Lower leg skin (tissue), 4 donors: ENCODE data around the gene ZBTB16. TPM values are rescaled to one million over a fixed set of nuclear protein-coding genes. Genes with fewer than 3 reads are reported as not detected.

ENCODE experiments used
- DNase-seq, 2 donors: peaks; one replicate each; pipeline ENCODE4 v3.0.0-alpha.2; 2019; ENCODE audit warnings: low spot score in 2 of 2
- H3K4me3 ChIP-seq: fragments of 200-600 bp; sonication (generic); 2 replicates; pipeline ENCODE4 v1.5.1; 2017; ENCODE audit warnings: mild to moderate bottlenecking, low read depth; ENCODE audit not compliant: poor library complexity, severe bottlenecking
- POLR2A ChIP-seq, 2 donors: fragments of 450-650 bp; IDR thresholded peaks; one replicate each; pipeline ENCODE4 v1.6.1; 2016 to 2017; ENCODE audit warnings: antibody characterized with exemption in 2 of 2, mild to moderate bottlenecking in 1 of 2, moderate library complexity in 1 of 2
- WGBS, 2 donors: methylation state at CpG; one replicate each; pipeline ENCODE4 v1.1.5; 2018; 5-methylcytosine and 5-hydroxymethylcytosine counted together
- intact Hi-C: fragments of 100-400 bp; cut with DNase I; formaldehyde crosslinking; loops from one replicate; pipeline ENCODE4 v1.15.0; 2023; ENCODE audit warnings: low total_unique reads
- total RNA-seq, 4 donors: library from RNA; depleted of rRNA; stranded (reverse); fragments of >200 nt; gene quantifications; one replicate each; pipeline ENCODE4 v1.1.0, GENCODE V29; 2016
- TF ChIP-seq, protein P1 (sequence below), 3 donors: fragments of 450-650 bp; IDR thresholded peaks; one replicate each; pipeline ENCODE4 v1.5.1; 2016; ENCODE audit warnings: antibody characterized with exemption in 3 of 3, mild to moderate bottlenecking in 3 of 3, moderate library complexity in 2 of 3

Gene ZBTB16
- total RNA-seq, 4 donors from 2014 or later = 167 to 369 (median 233) TPM

GRCh38 chr11:114065094-114065493 lies 5.6 kb downstream of the ZBTB16 start:
- no peak for TF ChIP-seq POLR2A (IDR thresholded peaks at IDR 0.05)
- TF ChIP-seq, protein P1, sequence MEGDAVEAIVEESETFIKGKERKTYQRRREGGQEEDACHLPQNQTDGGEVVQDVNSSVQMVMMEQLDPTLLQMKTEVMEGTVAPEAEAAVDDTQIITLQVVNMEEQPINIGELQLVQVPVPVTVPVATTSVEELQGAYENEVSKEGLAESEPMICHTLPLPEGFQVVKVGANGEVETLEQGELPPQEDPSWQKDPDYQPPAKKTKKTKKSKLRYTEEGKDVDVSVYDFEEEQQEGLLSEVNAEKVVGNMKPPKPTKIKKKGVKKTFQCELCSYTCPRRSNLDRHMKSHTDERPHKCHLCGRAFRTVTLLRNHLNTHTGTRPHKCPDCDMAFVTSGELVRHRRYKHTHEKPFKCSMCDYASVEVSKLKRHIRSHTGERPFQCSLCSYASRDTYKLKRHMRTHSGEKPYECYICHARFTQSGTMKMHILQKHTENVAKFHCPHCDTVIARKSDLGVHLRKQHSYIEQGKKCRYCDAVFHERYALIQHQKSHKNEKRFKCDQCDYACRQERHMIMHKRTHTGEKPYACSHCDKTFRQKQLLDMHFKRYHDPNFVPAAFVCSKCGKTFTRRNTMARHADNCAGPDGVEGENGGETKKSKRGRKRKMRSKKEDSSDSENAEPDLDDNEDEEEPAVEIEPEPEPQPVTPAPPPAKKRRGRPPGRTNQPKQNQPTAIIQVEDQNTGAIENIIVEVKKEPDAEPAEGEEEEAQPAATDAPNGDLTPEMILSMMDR (IDR thresholded peaks at IDR 0.05) = no peak
- no peak for DNase-seq
- WGBS, 2 donors = 89% methylated on average over 4 of the region's 4 CpGs
- H3K4me3 ChIP-seq = no peak overlapping the region
- intact Hi-C loops = no loop called here

GRCh38 chr11:114066046-114066648 lies 6.6 kb downstream of the ZBTB16 start:
- intact Hi-C loops = no loop called here
- H3K4me3 ChIP-seq = no peak overlapping the region
- no peak for DNase-seq
- 89 to 94% methylated on average over 14 of the region's 14 CpGs for WGBS, 2 donors
- TF ChIP-seq, protein P1 (IDR thresholded peaks at IDR 0.05) = no peak
- no peak for TF ChIP-seq POLR2A (IDR thresholded peaks at IDR 0.05)

- no peak for DNase-seq
- intact Hi-C loops = no loop called here
- TF ChIP-seq POLR2A (IDR thresholded peaks at IDR 0.05) = no peak
- TF ChIP-seq, protein P1 (IDR thresholded peaks at IDR 0.05) = no peak
- H3K4me3 ChIP-seq = no peak overlapping the region
- WGBS, 2 donors = 92 to 96% methylated on average over 4 of the region's 4 CpGs
Measured at GRCh38 chr11:114068327-114068726, 8.8 kb downstream of the ZBTB16 start.

DNA sequence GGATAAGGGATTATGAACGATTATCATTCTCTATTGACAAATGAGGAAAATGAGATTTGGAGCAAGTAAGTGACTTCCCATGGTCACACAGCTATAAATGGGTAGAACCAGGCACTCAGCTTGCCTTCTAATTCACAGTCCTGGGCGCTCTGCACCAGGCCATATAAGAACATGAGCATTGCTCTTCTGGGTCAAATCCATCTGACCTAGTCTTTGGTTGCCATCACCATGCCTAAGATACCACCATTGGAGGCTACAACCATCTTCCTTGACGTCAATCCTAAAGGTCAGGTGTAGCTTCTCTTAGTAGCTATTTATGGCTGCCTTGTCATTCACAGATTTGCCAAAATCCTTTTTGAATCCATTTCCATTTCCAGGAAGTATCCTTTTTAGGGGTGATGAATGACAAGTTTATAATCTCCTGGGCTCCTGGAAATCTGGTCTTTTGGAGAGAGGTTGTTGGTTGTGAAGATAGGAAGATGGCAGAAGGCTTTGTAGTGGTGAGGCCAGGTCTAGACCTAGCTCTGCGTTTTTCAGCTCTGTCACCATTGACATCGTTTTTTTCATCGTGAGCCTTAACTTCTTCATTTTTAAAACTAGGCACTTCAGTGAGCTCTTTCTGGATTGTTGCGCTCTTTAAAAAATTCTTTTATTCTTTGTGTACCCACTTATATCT lies 11.1 kb downstream of the ZBTB16 start:
- no peak for TF ChIP-seq POLR2A (IDR thresholded peaks at IDR 0.05)
- TF ChIP-seq, protein P1 (IDR thresholded peaks at IDR 0.05) = no peak
- no peak overlapping the region for H3K4me3 ChIP-seq
- intact Hi-C loops = loop anchor here (10.0 kb wide), 1 partner anchor 74 kb away; no protein-coding TSS in a partner anchor
- DNase-seq = no peak
- WGBS, 2 donors = 93% methylated on average over 7 of the region's 7 CpGs

DNA sequence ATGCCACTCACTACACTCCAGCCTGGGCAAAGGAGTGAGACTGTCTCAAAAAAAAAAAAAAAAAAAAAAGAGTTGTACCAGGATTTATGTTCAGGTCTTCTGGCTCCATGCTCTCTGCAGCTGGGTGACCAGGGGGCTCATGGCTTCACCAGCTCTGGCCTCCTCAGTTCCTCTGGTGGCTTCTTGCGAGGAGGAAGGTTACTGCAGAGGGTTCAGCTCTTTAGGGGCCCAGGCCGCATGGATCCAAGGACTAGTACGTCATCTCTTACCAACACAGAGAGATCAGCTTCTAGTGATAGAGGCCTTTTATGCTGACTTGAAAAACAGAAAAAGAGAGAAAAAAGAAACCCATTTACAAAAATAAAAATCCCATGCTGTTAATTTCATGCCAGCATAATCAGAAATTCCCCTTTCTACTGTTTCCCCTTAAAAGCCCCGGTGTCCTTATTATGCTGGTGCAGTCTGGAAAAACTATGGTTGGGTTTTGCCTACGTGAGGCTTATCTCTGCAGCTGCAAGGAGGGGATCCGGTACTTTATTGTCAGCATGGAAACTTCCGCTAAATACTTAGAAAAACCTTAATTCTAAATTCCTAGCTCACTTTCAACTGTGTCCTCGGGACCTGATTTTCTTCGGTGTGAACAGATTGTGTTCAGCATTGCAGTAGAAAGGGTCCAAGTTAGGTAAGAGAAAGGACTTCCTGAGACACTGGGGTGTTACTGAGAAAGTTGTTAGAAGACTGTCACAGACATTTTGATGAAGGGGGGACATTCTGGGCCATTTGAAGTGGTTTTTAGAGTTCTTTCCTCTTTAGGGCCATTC lies 13.7 kb downstream of the ZBTB16 start:
- TF ChIP-seq, protein P1 (IDR thresholded peaks at IDR 0.05) = no peak
- no peak for TF ChIP-seq POLR2A (IDR thresholded peaks at IDR 0.05)
- DNase-seq = peak in 1 of 2 donors; percentile 72
- 86 to 88% methylated on average over 9 of the region's 9 CpGs for WGBS, 2 donors
- intact Hi-C loops = loop anchor here (10.0 kb wide), 1 partner anchor 72 kb away; no protein-coding TSS in a partner anchor
- no peak overlapping the region for H3K4me3 ChIP-seq
